HG02759 (cell line): Measurements from ENCODE around the gene NEU4.
A peak's percentile ranks its signal among the peaks of the same experiment; 100 is the strongest.

Experiments
- ATAC-seq: cut with Tn5 transposase; IDR thresholded peaks from one replicate; pipeline ENCODE4 v1.9.1; 2021; ENCODE audit warnings: mild to moderate bottlenecking, moderate library complexity; ENCODE audit not compliant: unreplicated experiment

Gene NEU4

GRCh38 chr2:241849616-241850543, 40.9 kb downstream of the NEU4 start:
- ATAC-seq: no peak

- no peak for ATAC-seq
These were observed 41.7 kb downstream of the NEU4 start for GRCh38 chr2:241850544-241851324.

GRCh38 chr2:241851325-241852115, 42.5 kb downstream of the NEU4 start:
- ATAC-seq: no peak

- no peak for ATAC-seq
These were observed 43.4 kb downstream of the NEU4 start for GRCh38 chr2:241852116-241852980.

- no peak for ATAC-seq
These were observed 44.1 kb downstream of the NEU4 start for GRCh38 chr2:241852981-241853631.

GRCh38 chr2:241853651-241854341, 44.8 kb downstream of the NEU4 start:
- ATAC-seq: no peak

GRCh38 chr2:241854342-241855244, 45.6 kb downstream of the NEU4 start:
- ATAC-seq: no peak

GRCh38 chr2:241855245-241855887, 46.4 kb downstream of the NEU4 start:
- no peak for ATAC-seq

GRCh38 chr2:241855888-241856422, 47.0 kb downstream of the NEU4 start:
- ATAC-seq: no peak

- ATAC-seq: no peak
These were observed 48.1 kb downstream of the NEU4 start for GRCh38 chr2:241857041-241857541.

- no peak for ATAC-seq
These were observed 48.7 kb downstream of the NEU4 start for GRCh38 chr2:241857572-241858121.

- ATAC-seq: peak; percentile 46
These were observed 49.4 kb downstream of the NEU4 start, which contains the start of gene PDCD1 for GRCh38 chr2:241858206-241859016. Gene PDCD1 (minus strand): TSS chr2:241858894. CDS start chr2:241858838, 56 bp downstream.

GRCh38 chr2:241859017-241859435, 50.0 kb downstream of the NEU4 start:
- peak; percentile 25 for ATAC-seq

GRCh38 chr2:241859436-241860183, 50.6 kb downstream of the NEU4 start:
- peak; percentile 52 for ATAC-seq
